HEK293T (cell line): ENCODE data around the gene MYBPH.

Experiments used
- CTCF ChIA-PET: fragments of 350-600 bp; formaldehyde crosslinking; extraction: SDS; loops from one replicate; lab custom pipeline; 2021; ENCODE audit warnings: antibody characterized with exemption, inconsistent platforms; lab: Yijun Ruan, JAX
- POLR2A ChIA-PET: fragments of 350-600 bp; formaldehyde crosslinking; extraction: SDS; loops from one replicate; lab custom pipeline; 2020; ENCODE audit warnings: antibody characterized with exemption, inconsistent platforms; lab: Yijun Ruan, JAX
- DNase-seq: peaks from one replicate; pipeline ENCODE4 v3.0.0; 2012; ENCODE audit warnings: mixed read lengths; ENCODE audit errors: extremely low spot score
- ARNT ChIP-seq: fragments of 450-650 bp; IDR thresholded peaks from 2 replicates; pipeline ENCODE4 v1.6.1; 2017; ENCODE audit warnings: mild to moderate bottlenecking
- BHLHE40 ChIP-seq: fragments of 450-650 bp; IDR thresholded peaks from 2 replicates; pipeline ENCODE4 v1.6.1; 2016; ENCODE audit warnings: mild to moderate bottlenecking, moderate library complexity, borderline replicate concordance
- CTBP1 ChIP-seq: fragments of 450-650 bp; IDR thresholded peaks from 2 replicates; pipeline ENCODE4 v1.6.1; 2016; ENCODE audit warnings: borderline replicate concordance
- ELF4 ChIP-seq: fragments of 450-650 bp; IDR thresholded peaks from 2 replicates; pipeline ENCODE4 v1.6.1; 2017; ENCODE audit warnings: antibody characterized with exemption
- FOXA1 ChIP-seq: fragments of 450-650 bp; IDR thresholded peaks from 2 replicates; pipeline ENCODE4 v1.6.1; 2016; ENCODE audit warnings: mild to moderate bottlenecking
- FOXK2 ChIP-seq: fragments of 450-650 bp; IDR thresholded peaks from 2 replicates; pipeline ENCODE4 v1.6.1; 2016; ENCODE audit warnings: mild to moderate bottlenecking
- FOXM1 ChIP-seq: fragments of 450-650 bp; IDR thresholded peaks from 2 replicates; pipeline ENCODE4 v1.6.1; 2017; ENCODE audit warnings: mild to moderate bottlenecking, borderline replicate concordance
- HDGF ChIP-seq: fragments of 450-650 bp; IDR thresholded peaks from 2 replicates; pipeline ENCODE4 v1.6.1; 2017; ENCODE audit warnings: antibody characterized with exemption, borderline replicate concordance
- L3MBTL2 ChIP-seq: fragments of 450-650 bp; conservative IDR thresholded peaks from 2 replicates; pipeline ENCODE4 v1.6.1; 2016; ENCODE audit warnings: mild to moderate bottlenecking
- LEF1 ChIP-seq: fragments of 450-650 bp; IDR thresholded peaks from 2 replicates; pipeline ENCODE4 v1.6.1; 2017; ENCODE audit warnings: mild to moderate bottlenecking, borderline replicate concordance
- NFRKB ChIP-seq: fragments of 450-650 bp; IDR thresholded peaks from 2 replicates; pipeline ENCODE4 v1.6.1; 2016; ENCODE audit warnings: mild to moderate bottlenecking, moderate library complexity
- PKNOX1 ChIP-seq: fragments of 450-650 bp; IDR thresholded peaks from 2 replicates; pipeline ENCODE4 v1.6.1; 2016
- SP1 ChIP-seq: fragments of 450-650 bp; IDR thresholded peaks from 2 replicates; pipeline ENCODE4 v1.6.1; 2017
- SUZ12 ChIP-seq: fragments of 450-650 bp; IDR thresholded peaks from 2 replicates; pipeline ENCODE4 v1.6.1; 2016; ENCODE audit warnings: mild to moderate bottlenecking
- TARDBP ChIP-seq: fragments of 450-650 bp; IDR thresholded peaks from 2 replicates; pipeline ENCODE4 v1.6.1; 2016
- ZNF384 ChIP-seq: fragments of 450-650 bp; IDR thresholded peaks from 2 replicates; pipeline ENCODE4 v1.6.1; 2016

The MYBPH gene

GRCh38 chr1:203148127-203148526, 27.5 kb downstream of the MYBPH start:
- ChIA-PET CTCF (interaction anchor here (0.6 to 1.3 kb wide), 5 partner anchors 17 to 119 kb away, joined by 3 to 4 read pairs (median 4); partner anchors contain the start of gene ADORA1), POLR2A (interaction anchor here (1.2 kb wide), 1 partner anchor 20 kb away, joined by 5 read pairs; no protein-coding TSS in a partner anchor)
- TF ChIP-seq L3MBTL2 = no peak
- no peak for TF ChIP-seq HDGF
- TF ChIP-seq TARDBP = no peak
- TF ChIP-seq LEF1 = no peak
- TF ChIP-seq FOXK2 = no peak
- no peak for TF ChIP-seq ARNT
- no peak for TF ChIP-seq FOXM1
- no peak for TF ChIP-seq ELF4
- no peak for TF ChIP-seq SUZ12
- no peak for TF ChIP-seq PKNOX1
- no peak for TF ChIP-seq SP1
- no peak for TF ChIP-seq ZNF384
- no peak for TF ChIP-seq CTBP1
- no peak for TF ChIP-seq BHLHE40
- TF ChIP-seq FOXA1 = no peak
- no peak for TF ChIP-seq NFRKB
- no peak for DNase-seq

DNA sequence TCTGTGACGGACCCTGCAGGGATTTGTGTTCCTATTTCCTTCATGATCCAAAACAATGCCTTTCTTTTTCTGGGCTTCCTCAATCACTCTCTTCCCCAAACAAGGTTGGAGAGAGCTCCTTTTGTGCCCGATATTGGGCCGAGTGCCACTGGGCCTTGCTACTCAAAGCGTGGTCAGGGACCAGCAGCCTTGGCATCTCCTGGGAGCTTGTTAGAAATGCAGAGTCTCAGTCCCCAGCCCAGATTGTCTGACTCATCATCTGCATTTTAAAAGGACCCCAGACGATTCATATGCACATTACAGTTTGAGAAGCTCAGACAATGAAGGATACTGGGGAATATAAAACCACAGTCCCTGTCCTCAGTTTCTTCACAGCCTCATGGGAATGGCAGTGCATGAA, 28.2 kb downstream of the MYBPH start:
- no peak for TF ChIP-seq FOXM1
- TF ChIP-seq FOXK2 = no peak
- no peak for TF ChIP-seq TARDBP
- no peak for TF ChIP-seq CTBP1
- TF ChIP-seq SUZ12 = no peak
- TF ChIP-seq NFRKB = no peak
- no peak for TF ChIP-seq ELF4
- no peak for TF ChIP-seq HDGF
- TF ChIP-seq FOXA1 = no peak
- TF ChIP-seq SP1 = no peak
- TF ChIP-seq BHLHE40 = no peak
- no peak for TF ChIP-seq LEF1
- no peak for TF ChIP-seq L3MBTL2
- TF ChIP-seq PKNOX1 = no peak
- TF ChIP-seq ARNT = no peak
- no peak for TF ChIP-seq ZNF384

GRCh38 chr1:203146537-203146936, 29.1 kb downstream of the MYBPH start:
- TF ChIP-seq FOXA1 (no peak), ELF4 (no peak)
- CTCF ChIA-PET = interaction anchor here (0.6 to 1.0 kb wide), 2 partner anchors 76 to 121 kb away, joined by 3 read pairs; no protein-coding TSS in a partner anchor
- POLR2A ChIA-PET = no interaction called here
- DNase-seq = no peak

More for the DNA sequence above, 28.2 kb downstream of the MYBPH start:
- CTCF ChIA-PET = interaction anchor here (0.6 to 1.3 kb wide), 5 partner anchors 16 to 120 kb away, joined by 3 to 4 read pairs (median 4); partner anchors contain the start of gene ADORA1
- POLR2A ChIA-PET = no interaction called here
- no peak for DNase-seq

- TF ChIP-seq SP1 = no peak
- TF ChIP-seq ZNF384 = no peak
- no peak for TF ChIP-seq HDGF
- TF ChIP-seq PKNOX1 = no peak
- TF ChIP-seq NFRKB = no peak
- TF ChIP-seq CTBP1 = no peak
- no peak for TF ChIP-seq L3MBTL2
- no peak for TF ChIP-seq LEF1
- no peak for TF ChIP-seq BHLHE40
- TF ChIP-seq TARDBP = no peak
- no peak for TF ChIP-seq SUZ12
- TF ChIP-seq ELF4 = no peak
- TF ChIP-seq ARNT = no peak
- no peak for TF ChIP-seq FOXK2
- TF ChIP-seq FOXA1 = no peak
- TF ChIP-seq FOXM1 = no peak
- DNase-seq = no peak
- ChIA-PET POLR2A (interaction anchor here (1.0 kb wide), 1 partner anchor 18 kb away, joined by 3 read pairs; the partner anchor contains the start of gene ADORA1), CTCF (interaction anchor here (1.0 kb wide), 1 partner anchor 121 kb away, joined by 3 read pairs; no protein-coding TSS in a partner anchor)
Observed at GRCh38 chr1:203146042-203146369, 29.6 kb downstream of the MYBPH start.

DNA sequence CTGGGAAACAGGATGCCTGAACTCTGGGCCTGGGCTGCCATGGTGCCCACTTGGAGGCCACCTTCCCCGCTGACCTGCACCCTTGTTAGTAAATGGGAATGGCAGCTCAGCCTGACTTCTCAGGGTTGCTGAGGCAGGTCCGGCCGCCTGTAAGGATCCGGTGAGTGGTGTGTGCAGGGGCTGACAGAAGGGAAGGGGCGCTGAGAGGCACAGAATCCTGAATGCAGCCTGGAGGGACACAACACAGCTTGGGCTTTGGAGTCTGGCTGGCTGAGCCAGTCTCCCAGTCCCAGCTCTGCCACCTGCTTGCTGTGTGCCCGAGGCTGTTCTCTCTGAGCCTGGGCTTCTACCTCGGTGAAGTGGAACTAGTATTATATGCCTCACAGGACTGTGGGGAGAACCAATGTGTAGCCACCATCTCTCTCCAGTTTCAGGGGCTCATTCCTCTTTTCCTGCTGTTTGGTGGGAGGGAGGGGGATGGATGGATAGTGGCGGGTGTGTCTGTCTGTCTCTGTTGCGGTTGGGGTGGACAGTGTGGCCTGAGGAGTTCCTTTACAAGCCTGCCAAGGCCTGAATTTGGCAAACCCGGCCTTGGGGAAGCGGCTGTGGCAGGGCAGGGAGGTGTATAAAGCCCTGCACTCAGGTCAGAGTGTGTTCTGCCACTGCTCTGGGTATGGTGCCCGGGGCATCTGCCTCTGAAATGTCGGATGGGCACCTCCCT, 30.1 kb downstream of the MYBPH start:
- ChIA-PET CTCF (interaction anchor here (1.0 kb wide), 1 partner anchor 122 kb away, joined by 3 read pairs; no protein-coding TSS in a partner anchor), POLR2A (interaction anchor here (1.0 kb wide), 1 partner anchor 18 kb away, joined by 3 read pairs; the partner anchor contains the start of gene ADORA1)
- no peak for DNase-seq
- TF ChIP-seq SUZ12 = no peak

DNA sequence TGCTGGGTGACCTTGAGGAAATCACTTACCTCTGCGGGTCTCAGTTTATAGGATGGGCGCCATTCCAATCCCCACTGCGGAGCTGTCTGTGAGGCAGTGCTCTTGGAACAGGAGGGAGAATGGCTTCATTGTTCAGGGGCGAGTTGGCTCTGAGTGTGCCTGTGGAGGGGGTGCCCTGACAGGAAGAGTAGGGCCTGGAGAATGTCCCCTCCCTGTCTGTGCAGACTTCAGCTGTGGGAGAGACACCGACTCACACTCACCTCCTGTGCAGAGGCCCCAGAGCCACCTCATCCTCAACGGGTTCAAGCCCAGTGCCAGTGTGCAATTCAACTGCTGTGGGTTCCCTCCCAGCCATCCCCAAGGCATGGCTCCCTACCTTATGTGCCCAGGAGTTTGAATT, 31.0 kb downstream of the MYBPH start:
- ChIA-PET POLR2A (no interaction called here), CTCF (no interaction called here)
- TF ChIP-seq PKNOX1 (no peak), TARDBP (no peak), SUZ12 (no peak), FOXA1 (no peak), FOXK2 (no peak), FOXM1 (no peak), BHLHE40 (no peak), L3MBTL2 (no peak), CTBP1 (no peak), SP1 (no peak), LEF1 (no peak), NFRKB (no peak), ELF4 (no peak), ARNT (no peak), HDGF (no peak), ZNF384 (no peak)
- DNase-seq = no peak
